GM19324 (cell line): Measurements from ENCODE around the gene NFYB.
"Not testable (repeated sequence)": the region's sequence is repeated elsewhere in the genome, so short reads cannot be mapped to it uniquely, and the experiment has no call there.

Source experiments
- ATAC-seq: cut with Tn5 transposase; IDR thresholded peaks from one replicate; pipeline ENCODE4 v1.9.1; 2021; ENCODE audit warnings: mild to moderate bottlenecking, moderate library complexity; ENCODE audit not compliant: unreplicated experiment, low FRiP score

Gene NFYB

DNA sequence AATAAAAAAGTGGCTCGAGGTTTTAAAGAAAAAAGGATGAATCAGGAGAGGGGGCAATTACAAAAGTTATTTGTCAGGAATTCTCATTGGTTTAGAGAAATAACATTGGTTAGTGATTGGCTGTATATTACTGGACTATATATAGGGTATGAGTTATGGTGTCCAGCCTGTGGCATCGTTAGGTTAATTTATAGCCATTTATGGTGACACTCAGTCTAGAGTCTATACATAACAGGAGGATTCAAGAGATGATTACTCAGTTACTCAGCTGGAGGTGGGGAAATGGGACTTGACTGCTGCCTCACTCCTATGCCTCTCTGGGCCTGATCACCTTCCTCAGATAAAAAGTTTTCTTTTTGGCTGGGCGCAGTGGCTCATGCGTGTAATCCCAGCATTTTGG lies 25.6 kb upstream of the NFYB start:
- ATAC-seq, result no peak

DNA sequence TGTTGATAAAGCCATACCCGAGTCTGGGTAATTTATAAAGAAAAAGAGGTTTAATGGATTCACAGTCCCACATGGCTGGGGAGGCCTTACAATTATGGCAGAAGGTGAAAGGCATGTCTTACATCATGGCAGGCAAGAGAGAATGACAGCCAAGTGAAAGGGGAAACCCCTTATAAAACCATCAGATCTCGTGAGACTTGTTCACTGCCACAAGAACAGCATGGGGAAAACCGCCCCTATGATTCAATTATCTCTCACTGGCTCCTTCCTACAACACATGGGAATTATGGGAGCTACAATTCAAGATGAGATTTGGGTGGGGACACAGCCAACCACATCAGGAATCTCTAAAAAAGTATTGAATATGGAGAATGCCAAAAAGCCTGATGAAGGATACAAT lies 25.0 kb upstream of the NFYB start:
- not testable (repeated sequence) for ATAC-seq

DNA sequence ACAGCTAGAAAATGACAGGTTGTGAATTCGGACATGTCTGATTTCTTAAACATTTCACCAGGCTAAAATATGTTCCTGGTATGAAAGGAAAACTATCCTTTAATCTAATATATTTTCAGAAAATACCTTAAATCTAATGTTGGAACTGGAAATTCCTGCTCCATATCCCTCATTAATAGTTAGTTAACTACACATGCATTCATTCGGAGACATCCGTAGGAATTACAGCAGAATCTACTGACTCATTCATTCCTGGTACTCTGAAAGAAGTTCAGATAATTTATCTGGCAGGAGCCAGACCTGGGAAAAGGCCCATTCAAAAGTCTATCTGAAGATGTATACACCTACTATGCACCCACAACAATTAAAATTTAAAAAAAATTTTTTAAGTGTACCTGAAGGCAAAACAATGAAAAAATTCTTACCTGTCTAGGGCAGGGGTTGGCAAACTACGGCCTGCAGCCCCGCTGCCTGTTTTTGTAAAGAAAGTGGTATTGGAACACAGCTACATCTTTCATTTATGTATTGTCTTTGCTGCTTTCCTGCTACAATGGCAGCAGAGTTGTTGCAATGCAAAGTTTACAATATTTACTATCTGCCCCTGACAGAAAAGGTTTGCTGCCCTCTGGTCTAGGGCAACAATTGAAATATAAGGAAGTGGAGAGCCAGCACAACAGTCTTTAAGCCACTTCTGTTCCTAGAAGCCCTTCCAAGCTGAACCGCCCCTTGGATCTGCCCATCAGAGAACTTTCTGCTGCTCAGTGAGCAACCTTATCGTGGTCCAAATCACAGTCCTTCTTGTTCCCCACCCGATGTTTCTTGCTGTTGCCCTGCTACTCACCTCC lies 17.9 kb upstream of the NFYB start:
- ATAC-seq, result no peak

DNA sequence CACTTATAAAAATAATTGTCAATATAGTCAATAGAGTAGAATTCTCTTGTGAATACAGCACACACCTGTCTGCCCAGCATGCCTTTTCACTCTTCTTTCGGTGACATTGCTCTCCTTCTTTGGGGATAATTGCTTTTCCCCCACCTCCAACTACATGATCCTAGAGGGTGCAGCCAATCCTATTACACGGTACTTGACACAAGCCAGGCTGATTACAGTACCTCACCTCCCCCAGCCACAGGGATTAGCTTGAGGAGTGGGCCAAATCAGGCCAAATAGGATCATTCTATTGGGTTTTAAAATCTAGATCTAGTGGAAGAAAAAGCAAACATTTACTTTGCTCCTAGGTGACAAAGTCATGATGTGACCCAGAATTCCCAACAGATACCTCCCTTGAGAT lies 16.8 kb upstream of the NFYB start:
- ATAC-seq, result no peak

DNA sequence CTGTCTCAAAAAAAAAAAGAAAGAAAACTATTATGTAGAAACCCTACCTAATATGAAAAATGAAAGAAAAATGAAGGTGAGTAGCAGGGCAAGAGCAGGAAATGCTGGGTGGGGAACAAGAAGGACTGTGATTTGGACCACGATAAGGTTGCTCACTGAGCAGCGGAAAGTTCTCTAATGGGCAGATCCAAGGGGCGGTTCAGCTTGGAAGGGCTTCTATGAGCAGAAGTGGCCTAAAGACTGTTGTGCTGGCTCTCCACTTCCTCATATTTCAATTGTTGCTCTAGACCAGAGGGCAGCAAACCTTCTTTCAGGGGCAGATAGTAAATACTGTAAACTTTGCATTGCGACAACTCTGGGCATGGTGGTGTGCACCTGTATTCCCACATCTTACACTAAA lies 16.3 kb upstream of the NFYB start:
- no peak for ATAC-seq

DNA sequence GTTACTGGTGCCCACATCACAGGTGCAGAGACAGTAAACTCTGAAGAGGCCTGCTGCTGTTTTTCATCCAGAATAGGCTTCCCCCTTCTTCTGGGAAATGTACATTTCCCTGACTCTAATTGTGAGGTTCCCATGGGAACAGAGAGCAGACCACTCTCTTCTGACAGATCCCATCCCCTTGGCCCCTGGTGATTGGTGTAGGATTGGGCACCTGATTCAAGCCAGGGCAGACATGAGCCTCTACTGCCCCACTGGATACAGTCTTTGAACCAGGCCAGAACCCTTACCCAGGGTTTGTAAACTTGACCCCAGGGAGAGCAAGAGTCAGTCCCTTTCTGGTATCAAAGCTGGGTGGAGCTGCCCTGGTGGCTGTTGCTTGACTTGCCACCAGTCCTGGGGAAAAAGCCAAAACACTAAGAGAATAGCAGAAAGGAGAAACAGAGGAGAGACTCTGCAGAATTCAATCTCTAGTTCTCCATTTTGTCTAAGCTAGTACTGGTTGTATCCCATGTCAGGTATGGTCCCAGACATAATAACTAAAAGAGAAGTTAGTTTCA lies 14.8 kb upstream of the NFYB start:
- ATAC-seq, result no peak

DNA sequence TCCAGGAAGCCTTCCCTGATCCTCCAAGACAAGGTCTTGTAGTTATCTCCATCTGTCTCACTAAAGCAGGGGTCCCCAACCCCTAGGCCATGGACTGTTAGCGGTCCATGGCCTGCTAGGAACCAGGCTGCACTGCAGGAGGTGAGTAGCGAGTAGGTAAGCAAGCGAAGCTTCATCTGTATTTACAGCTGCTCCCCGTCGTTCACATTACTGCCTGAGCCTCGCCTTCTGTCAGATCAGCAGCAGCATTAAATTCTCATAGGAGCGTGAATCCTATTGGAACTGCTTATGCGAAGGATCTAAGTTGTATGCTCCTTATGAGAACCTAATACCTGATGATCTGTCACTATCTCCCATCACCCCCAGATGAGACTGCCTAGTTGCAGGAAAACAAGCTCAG lies 12.4 kb upstream of the NFYB start:
- ATAC-seq, result no peak

DNA sequence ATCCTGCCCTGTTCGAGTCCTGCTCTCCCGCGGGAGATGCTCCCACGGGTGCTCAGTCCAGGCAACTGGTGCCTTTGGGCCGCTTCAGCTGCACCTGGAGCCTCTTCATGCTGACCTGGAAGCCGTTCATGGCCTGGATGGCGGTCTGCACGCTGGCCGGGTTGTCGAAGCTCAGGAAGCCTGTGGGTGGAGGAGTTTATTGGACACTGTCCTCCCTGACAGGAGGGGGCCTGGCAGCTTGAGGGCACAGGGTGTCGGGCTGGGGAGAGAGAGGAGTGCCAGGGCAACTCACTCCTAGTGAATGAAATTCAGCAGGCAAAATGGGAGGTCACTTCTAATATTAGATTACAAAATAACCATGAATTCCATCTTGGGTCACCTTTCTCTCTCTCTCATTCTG lies 9.3 kb upstream of the NFYB start:
- ATAC-seq, result no peak

DNA sequence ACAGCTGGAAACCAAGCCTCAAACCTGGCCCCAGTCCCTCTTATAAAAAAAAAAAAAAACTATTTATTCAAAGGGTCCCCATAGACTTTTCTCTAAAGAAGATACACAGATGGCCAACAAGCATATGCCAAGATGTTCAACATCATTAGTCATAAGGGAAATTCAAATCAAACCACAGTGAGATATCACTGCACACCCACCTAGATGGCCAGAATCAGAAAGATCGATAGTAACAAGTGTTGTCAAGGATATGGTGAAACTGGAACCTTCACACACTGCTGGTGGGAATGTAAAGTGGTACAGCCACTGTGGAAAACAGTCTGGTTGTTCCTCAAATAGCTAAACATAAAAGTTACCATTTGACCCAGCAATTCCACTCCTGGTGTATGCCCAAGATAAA lies 5.9 kb upstream of the NFYB start:
- ATAC-seq, result no peak

DNA sequence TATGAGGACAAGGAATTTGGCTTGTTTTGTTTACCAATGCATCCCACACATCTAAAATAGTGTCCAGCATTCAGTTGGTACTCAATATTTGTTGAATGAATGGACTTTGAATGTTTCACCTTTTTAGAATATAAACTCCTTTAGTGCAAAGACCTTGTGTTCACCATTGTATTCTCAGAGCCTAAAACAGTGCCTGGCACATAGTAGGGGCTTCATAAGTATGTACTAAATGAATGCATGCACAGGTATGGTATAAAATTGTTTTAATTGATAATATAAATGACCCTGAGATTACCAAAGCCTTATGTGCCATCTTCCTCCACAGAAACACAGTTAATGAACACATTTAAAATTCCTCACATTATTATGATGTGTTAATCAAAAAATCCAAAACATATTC lies 5.0 kb upstream of the NFYB start:
- ATAC-seq, result no peak

DNA sequence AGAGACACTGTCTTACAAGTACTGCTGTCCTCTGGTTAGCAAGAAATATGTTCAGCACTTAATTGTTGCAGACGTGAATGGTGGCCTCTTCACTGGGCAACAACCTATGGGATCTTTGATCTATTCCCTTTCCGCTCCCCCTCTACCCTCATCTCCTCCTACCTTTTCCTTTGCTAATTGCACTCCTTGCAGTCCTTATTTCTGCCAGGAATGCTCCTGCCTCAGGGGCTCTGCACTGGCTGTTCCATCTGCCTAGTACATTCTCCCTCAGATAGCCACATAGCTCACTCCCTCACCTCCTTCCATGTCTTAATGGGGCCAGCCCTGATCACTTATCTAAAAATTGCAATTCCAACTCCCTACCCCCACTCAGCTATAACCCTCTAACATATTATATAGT lies 4.5 kb upstream of the NFYB start:
- ATAC-seq, result no peak

DNA sequence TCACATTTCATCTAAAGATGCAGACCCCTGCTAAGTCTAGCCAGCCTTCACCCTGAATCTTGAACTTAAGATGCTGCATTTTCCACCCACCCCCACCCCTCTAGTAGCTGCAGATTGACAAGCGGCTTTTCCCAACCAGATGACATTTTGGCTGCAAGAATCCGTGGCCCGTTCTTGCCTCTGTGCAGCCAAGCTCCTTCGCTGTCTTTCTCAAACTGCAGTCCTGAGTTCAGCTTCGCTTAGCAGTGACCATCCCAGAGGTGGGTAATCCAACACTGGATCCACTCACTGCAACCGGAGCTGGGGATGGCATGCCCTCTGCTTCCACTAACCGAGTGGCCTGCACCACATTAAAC lies 765 bp upstream of the NFYB start:
- ATAC-seq, result no peak

DNA sequence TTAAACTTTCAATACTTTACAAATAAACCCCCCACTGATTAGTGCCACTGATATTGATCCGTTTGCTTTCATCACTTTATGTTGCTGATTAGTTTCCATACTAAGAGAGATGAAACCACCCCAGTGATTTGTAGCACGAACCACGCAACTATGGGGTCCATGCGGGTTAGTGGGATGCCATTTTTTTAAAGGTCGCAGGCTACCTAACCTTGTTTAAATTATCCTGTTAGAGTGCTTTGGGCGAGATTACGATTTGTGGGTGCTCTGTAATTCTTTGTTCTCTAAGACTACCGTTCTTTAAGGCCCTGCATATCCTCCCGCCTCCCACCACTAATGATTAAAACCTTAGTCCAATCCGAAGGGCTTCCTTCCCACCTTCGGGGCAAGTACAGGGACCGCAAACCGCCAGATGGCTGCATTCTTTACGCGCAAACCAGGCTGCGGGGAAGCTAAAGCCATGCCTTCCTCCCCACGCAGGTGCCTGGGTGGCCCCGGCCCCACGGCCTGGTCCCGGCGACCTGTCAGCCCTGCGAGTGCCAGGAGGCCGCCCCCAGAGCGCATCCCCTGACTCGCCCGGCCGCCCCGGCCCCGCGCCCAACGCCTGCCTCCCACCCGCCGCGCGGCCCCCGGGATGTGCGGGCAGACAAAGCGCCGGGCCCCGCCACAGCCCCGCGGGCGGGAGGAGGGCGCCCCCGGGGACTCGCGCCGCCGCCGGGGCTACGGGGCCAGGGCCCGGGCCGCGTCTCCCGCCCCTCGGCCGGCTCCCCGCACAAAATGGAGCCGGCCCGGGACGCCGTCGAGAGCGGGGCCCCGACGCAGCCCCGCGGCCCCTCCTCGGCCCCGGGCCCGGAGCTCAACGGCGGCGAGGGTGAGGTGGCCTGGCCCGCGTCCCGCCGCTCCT lies 759 bp downstream of the NFYB start:
- ATAC-seq, result peak; percentile 34

DNA sequence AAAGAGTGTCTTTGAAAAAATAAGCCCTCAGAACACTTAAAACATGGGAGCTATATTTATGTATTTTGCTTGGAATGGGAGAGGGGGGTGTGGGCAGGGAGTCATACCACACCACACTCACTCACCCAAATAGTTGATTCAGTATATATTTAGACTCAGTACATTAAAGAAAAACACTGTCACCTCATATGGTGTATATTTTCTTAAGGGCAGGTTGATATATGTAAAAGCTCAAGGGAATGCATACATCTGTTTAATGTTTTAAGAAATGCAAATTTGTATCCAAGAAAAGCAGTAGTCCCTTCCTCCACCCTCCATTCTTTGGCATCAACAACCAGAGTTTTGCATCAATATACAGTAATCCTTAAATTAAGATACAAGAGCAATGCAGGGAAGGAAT lies 1.4 kb downstream of the NFYB start:
- ATAC-seq, result no peak

DNA sequence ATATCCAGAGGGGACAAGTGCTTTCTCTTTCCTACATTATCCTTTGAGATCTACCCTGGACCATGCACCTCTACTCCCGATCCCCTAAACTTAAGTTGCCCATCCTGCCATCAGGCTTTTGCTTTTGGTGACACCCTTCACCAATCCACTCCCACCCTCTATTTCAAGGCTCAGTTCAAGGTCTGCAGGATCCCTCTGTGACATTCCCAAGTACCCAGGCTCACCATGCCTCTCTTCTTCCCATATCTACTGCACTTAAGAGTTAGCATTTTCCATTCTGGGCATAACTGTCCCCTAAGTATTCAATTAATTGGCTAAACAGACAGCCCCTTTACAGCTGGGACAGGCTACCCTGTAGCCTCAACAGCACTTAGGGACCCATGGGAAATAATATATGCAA lies 3.1 kb downstream of the NFYB start:
- ATAC-seq, result no peak

DNA sequence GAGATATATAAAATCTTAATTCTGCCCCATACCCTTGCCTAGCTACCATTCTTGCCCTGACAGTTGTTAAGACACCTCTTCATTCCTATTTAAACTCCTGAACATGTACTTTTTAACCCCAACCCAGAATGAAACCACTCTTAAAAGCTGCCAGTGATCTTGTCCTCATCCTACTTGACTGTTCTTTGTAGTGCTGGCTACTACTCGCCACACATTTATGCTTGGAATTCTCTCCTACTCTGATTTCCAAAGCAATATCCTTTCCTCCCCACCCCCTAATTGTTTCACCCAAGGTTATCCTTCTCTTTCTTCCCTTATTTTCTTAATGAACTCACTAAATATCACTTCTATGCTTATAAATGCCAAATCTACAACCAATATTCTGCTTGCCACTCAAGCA lies 4.1 kb downstream of the NFYB start:
- no peak for ATAC-seq

DNA sequence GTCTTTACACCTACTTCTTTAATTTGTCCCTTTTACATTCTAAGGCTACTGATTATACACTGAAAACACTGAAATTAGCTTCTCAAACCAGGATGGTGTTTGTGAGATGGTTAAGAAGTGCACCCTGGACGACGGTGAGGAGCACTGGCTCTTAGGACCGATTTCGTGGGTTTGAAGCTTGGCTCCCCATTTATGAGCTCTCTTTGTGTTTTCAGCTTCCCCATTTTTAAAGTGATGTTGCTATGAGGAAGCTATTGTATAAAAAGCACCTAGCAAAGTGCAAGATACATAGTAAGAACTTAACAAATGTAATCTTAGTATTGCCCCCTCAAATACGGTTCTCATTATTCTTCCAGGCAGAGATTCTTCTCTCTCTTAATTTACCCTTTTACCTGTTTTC lies 4.7 kb downstream of the NFYB start:
- no peak for ATAC-seq

DNA sequence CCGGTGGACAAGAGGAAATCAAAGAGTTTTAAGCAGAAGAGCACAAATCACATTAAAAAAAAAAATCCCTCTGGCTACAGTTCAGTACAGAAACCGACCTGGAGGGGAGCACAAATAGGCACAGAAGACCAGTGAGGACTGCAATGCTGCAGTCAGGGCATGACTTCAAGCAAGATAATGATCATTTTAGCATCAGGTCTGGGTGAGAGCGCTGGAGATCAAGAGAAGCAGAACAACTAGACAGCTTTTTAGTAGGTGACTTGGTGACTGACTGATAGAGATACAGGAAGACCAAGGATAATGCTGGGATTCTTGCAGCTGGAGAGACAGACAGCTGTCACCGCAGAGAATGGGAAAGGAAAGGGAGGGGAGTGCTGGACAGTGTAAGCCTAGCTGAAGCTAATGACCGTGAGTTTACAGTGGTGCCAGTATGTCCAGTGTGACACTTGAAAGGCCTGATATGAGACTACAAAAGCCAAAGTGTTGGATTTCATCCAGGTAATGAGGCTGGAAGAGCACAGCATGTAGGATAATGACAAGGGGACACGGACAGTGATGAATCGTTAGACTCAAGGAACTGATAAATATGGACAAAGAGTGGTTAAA lies 5.6 kb downstream of the NFYB start:
- ATAC-seq, result no peak

DNA sequence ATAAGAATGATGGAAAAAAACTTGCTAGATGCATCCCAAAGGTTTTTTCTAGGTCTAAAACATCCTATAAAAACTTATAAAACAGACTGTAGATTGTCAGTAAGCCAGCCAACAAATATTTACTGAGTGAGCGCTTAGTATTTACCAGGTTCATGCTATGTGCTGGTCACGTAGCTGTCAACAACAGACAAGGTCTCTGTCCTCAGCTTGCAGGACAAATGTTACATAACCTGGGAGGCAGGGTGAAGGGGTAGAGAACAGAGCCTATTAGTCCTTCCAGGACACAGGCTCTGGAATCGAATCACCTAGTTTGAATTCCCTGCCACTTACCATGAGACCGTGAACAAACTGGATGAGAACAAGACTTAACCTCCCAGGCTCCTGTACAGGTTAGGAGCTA lies 6.4 kb downstream of the NFYB start:
- no peak for ATAC-seq

DNA sequence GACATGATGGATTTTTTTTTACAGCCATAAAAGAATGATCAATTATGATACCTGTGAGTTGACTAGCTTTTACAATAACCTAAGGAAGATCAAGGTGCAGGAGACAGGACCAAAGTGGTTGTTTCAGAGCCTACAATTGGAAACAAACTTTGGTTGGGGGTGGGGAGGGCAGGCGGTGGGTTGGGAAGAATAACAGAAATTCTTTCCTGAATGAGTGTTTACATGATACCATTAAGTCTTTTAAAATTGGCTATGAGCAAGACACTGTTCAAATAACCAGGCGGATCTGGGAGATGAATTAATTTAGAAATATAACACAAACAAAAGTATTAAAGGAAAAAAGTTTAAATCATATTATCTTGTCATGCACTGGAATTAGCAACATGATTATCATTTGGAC lies 7.2 kb downstream of the NFYB start:
- ATAC-seq, result no peak

DNA sequence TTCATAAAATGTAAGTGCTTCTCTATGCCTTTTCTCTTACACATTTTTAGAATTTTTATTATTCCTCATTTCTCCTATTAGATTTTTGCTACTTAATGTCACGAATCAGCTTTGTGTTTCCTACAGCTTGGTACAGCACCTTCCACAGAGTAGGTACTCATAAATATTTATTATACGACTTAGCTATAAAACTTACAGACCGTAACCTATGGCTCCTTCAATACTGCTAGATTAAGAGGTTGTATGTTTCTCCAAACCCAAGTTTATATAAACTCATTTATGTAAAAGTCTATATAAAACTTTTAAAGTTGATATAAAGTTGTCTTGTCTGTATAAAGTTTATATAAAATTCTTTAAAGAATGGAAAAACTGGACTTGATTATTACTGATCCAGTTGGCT lies 11.5 kb downstream of the NFYB start:
- ATAC-seq, result no peak
